Measurements from ENCODE around the gene LMCD1. TPM values are rescaled to one million over a fixed set of nuclear protein-coding genes. Genes with fewer than 3 reads are reported as not detected.

Gene LMCD1
- total RNA-seq, 1 donor from 2014 or later, result 26.1 TPM

GRCh38 chr3:8571256-8571655 lies 69.6 kb downstream of the LMCD1 start:
- Mint-ChIP-seq H3K4me1 (ENCODE audit: low read depth) (no peaks in the 10 kb centered on the region), H3K36me3 (ENCODE audit: insufficient read depth) (peaks cover 23% of the 10 kb centered on the region), H3K27ac (no peak overlapping the region), H3K4me3 (ENCODE audit: low read depth) (no peak overlapping the region), H3K27me3 (no peaks in the 10 kb centered on the region), H3K9me3 (ENCODE audit: low read depth) (no peaks in the 10 kb centered on the region)
- no peak for DNase-seq (ENCODE audit: low spot score, unreplicated experiment)
- no peak for TF ChIP-seq CTCF (IDR thresholded peaks at IDR 0.05; ENCODE audit: unreplicated experiment)

- no peak overlapping the region for H3K4me3 Mint-ChIP-seq (ENCODE audit: low read depth)
- DNase-seq (ENCODE audit: low spot score, unreplicated experiment), result no peak
- no peaks in the 10 kb centered on the region for H3K4me1 Mint-ChIP-seq (ENCODE audit: low read depth)
- no peaks in the 10 kb centered on the region for H3K27me3 Mint-ChIP-seq
- H3K9me3 Mint-ChIP-seq (ENCODE audit: low read depth), result no peaks in the 10 kb centered on the region
- H3K36me3 Mint-ChIP-seq (ENCODE audit: insufficient read depth), result peaks cover 21% of the 10 kb centered on the region
- TF ChIP-seq CTCF (IDR thresholded peaks at IDR 0.05; ENCODE audit: unreplicated experiment), result no peak
- no peak overlapping the region for H3K27ac Mint-ChIP-seq
Measured at GRCh38 chr3:8573342-8573926, 71.8 kb downstream of the LMCD1 start.

- Mint-ChIP-seq H3K9me3 (ENCODE audit: low read depth) (no peaks in the 10 kb centered on the region), H3K27me3 (no peaks in the 10 kb centered on the region), H3K4me1 (ENCODE audit: low read depth) (no peaks in the 10 kb centered on the region), H3K27ac (no peak overlapping the region), H3K36me3 (ENCODE audit: insufficient read depth) (peaks cover 17% of the 10 kb centered on the region), H3K4me3 (ENCODE audit: low read depth) (no peak overlapping the region)
- TF ChIP-seq CTCF (IDR thresholded peaks at IDR 0.05; ENCODE audit: unreplicated experiment), result no peak
- no peak for DNase-seq (ENCODE audit: low spot score, unreplicated experiment)
Measured at GRCh38 chr3:8574040-8574669, 72.5 kb downstream of the LMCD1 start.

GRCh38 chr3:8574670-8575322 lies 73.2 kb downstream of the LMCD1 start:
- DNase-seq (ENCODE audit: low spot score, unreplicated experiment), result no peak
- no peak for TF ChIP-seq CTCF (IDR thresholded peaks at IDR 0.05; ENCODE audit: unreplicated experiment)
- Mint-ChIP-seq H3K4me1 (ENCODE audit: low read depth) (no peaks in the 10 kb centered on the region), H3K27me3 (no peaks in the 10 kb centered on the region), H3K4me3 (ENCODE audit: low read depth) (no peak overlapping the region), H3K27ac (no peak overlapping the region), H3K36me3 (ENCODE audit: insufficient read depth) (peaks cover 16% of the 10 kb centered on the region), H3K9me3 (ENCODE audit: low read depth) (no peaks in the 10 kb centered on the region)

GRCh38 chr3:8575364-8576104 lies 73.9 kb downstream of the LMCD1 start:
- Mint-ChIP-seq H3K9me3 (ENCODE audit: low read depth) (no peaks in the 10 kb centered on the region), H3K4me3 (ENCODE audit: low read depth) (no peak overlapping the region), H3K27me3 (no peaks in the 10 kb centered on the region), H3K36me3 (ENCODE audit: insufficient read depth) (peaks cover 9% of the 10 kb centered on the region), H3K4me1 (ENCODE audit: low read depth) (no peaks in the 10 kb centered on the region), H3K27ac (no peak overlapping the region)
- no peak for TF ChIP-seq CTCF (IDR thresholded peaks at IDR 0.05; ENCODE audit: unreplicated experiment)
- no peak for DNase-seq (ENCODE audit: low spot score, unreplicated experiment)

Data from progenitor cell of endocrine pancreas (in vitro differentiated cells).